ENCODE results near the gene PNMA8A.

PNMA8A gene

GRCh38 chr19:46426506-46427162 is 44.7 kb downstream of the PNMA8A start:
- DNase-seq: peak; percentile 73

- no peak for DNase-seq
Measured at GRCh38 chr19:46426035-46426505, 45.3 kb downstream of the PNMA8A start.

- no peak for DNase-seq
Measured at GRCh38 chr19:46423188-46423587, 48.2 kb downstream of the PNMA8A start.

- no peak for DNase-seq
Measured at GRCh38 chr19:46422344-46422743, 49.0 kb downstream of the PNMA8A start.

GRCh38 chr19:46420056-46420455 is 51.3 kb downstream of the PNMA8A start:
- DNase-seq: no peak
